Measurements from ENCODE around the gene ACTA1.

DNA sequence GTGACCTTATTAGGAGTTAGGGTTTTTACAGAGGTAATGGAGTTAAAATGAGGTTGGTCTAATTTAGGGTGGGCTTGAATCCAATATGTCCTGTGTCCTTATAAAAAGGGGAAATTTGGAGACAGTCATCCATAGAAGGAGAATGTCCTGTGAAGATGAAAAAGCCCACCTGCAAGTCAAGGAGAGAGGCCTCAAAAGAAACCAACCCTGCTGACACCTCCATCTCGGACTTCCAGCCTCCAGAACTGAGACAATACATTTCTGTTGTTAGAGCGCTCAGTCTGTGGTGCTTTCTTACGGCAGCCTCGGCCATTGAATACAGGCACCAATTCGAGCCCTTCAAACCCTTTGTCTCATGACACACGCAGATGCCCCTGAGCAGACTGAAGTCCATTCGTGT, 43.8 kb downstream of the ACTA1 start:
- TF ChIP-seq GATA3 (IDR thresholded peaks at IDR 0.05; ENCODE audit: borderline replicate concordance), result no peak
- TF ChIP-seq POLR2A (IDR thresholded peaks at IDR 0.05; ENCODE audit: low read length), result no peak
- no peak for TF ChIP-seq FOSB (CRISPR knock-in tag; IDR thresholded peaks at IDR 0.05)
- no peak for TF ChIP-seq CHD2 (IDR thresholded peaks at IDR 0.05; ENCODE audit: low read length, partially characterized antibody)
- TF ChIP-seq CBX8 (IDR thresholded peaks at IDR 0.05), result no peak
- no peak for TF ChIP-seq CTCF (IDR thresholded peaks at IDR 0.05)
- TF ChIP-seq EHMT2 (IDR thresholded peaks at IDR 0.05; ENCODE audit: low read depth), result no peak
- TF ChIP-seq TFCP2L1 (CRISPR knock-in tag; IDR thresholded peaks at IDR 0.05), result no peak
- TF ChIP-seq TP53 (CRISPR knock-in tag; IDR thresholded peaks at IDR 0.05), result no peak
- no peak for TF ChIP-seq USF2 (IDR thresholded peaks at IDR 0.05)
- no peak for TF ChIP-seq JUNB (IDR thresholded peaks at IDR 0.05)
- TF ChIP-seq RAD21 (conservative IDR thresholded peaks at IDR 0.05 in 1 of 2, IDR thresholded peaks at IDR 0.05 in 1 of 2), result no peak
- no peak for TF ChIP-seq NFE2L2 (conservative IDR thresholded peaks at IDR 0.05; ENCODE audit: low read length)
